ENCODE results near the gene TNNT3. TPM values are rescaled to one million over a fixed set of nuclear protein-coding genes. Genes with fewer than 3 reads are reported as not detected.

The TNNT3 gene
- total RNA-seq, 1 donor from 2014 or later, result 1.3 TPM

GRCh38 chr11:1946812-1947484, 27.4 kb downstream of the TNNT3 start, which contains the start of gene MRPL23:
Gene MRPL23, plus strand, starts transcription at chr11:1947332. Its CDS starts 31 bp downstream, at chr11:1947363.
- no peak within 1 kb of the TSS for H3K4me3 Mint-ChIP-seq (ENCODE audit: unreplicated experiment)
- TF ChIP-seq CTCF (IDR thresholded peaks at IDR 0.05), result no peak
- no peak within 1 kb of the TSS for H3K27ac Mint-ChIP-seq (ENCODE audit: unreplicated experiment)
- no peak for DNase-seq (ENCODE audit: low spot score)
- H3K27me3 Mint-ChIP-seq (ENCODE audit: low read depth), result no peaks in the 10 kb centered on the region
- peaks cover 16% of the 10 kb centered on the region for H3K4me1 Mint-ChIP-seq (ENCODE audit: low read depth)
- H3K9me3 Mint-ChIP-seq (ENCODE audit: low read depth), result no peaks in the 10 kb centered on the region
- H3K36me3 Mint-ChIP-seq (ENCODE audit: low read depth), result no peaks in the 10 kb centered on the region

- Mint-ChIP-seq H3K27me3 (ENCODE audit: low read depth) (no peaks in the 10 kb centered on the region), H3K27ac (ENCODE audit: unreplicated experiment) (no peak overlapping the region), H3K4me1 (ENCODE audit: low read depth) (peaks cover 11% of the 10 kb centered on the region), H3K36me3 (ENCODE audit: low read depth) (no peaks in the 10 kb centered on the region), H3K4me3 (ENCODE audit: unreplicated experiment) (no peak overlapping the region), H3K9me3 (ENCODE audit: low read depth) (no peaks in the 10 kb centered on the region)
- DNase-seq (ENCODE audit: low spot score), result no peak
- TF ChIP-seq CTCF (IDR thresholded peaks at IDR 0.05), result no peak
Observed at GRCh38 chr11:1947592-1948237, 28.2 kb downstream of the TNNT3 start.

GRCh38 chr11:1948389-1948788, 28.9 kb downstream of the TNNT3 start:
- H3K4me3 Mint-ChIP-seq (ENCODE audit: unreplicated experiment), result no peak overlapping the region
- H3K27ac Mint-ChIP-seq (ENCODE audit: unreplicated experiment), result no peak overlapping the region
- TF ChIP-seq CTCF (IDR thresholded peaks at IDR 0.05), result no peak
- H3K4me1 Mint-ChIP-seq (ENCODE audit: low read depth), result peaks cover 10% of the 10 kb centered on the region
- H3K9me3 Mint-ChIP-seq (ENCODE audit: low read depth), result no peaks in the 10 kb centered on the region
- DNase-seq (ENCODE audit: low spot score), result no peak
- H3K36me3 Mint-ChIP-seq (ENCODE audit: low read depth), result no peaks in the 10 kb centered on the region
- no peaks in the 10 kb centered on the region for H3K27me3 Mint-ChIP-seq (ENCODE audit: low read depth)

GRCh38 chr11:1949302-1949701, 29.8 kb downstream of the TNNT3 start:
- H3K36me3 Mint-ChIP-seq (ENCODE audit: low read depth), result no peaks in the 10 kb centered on the region
- no peak for DNase-seq (ENCODE audit: low spot score)
- no peak overlapping the region for H3K27ac Mint-ChIP-seq (ENCODE audit: unreplicated experiment)
- peaks cover under 1% of the 10 kb centered on the region for H3K4me1 Mint-ChIP-seq (ENCODE audit: low read depth)
- no peaks in the 10 kb centered on the region for H3K9me3 Mint-ChIP-seq (ENCODE audit: low read depth)
- no peaks in the 10 kb centered on the region for H3K27me3 Mint-ChIP-seq (ENCODE audit: low read depth)
- H3K4me3 Mint-ChIP-seq (ENCODE audit: unreplicated experiment), result no peak overlapping the region
- no peak for TF ChIP-seq CTCF (IDR thresholded peaks at IDR 0.05)

- TF ChIP-seq CTCF (IDR thresholded peaks at IDR 0.05), result no peak
- Mint-ChIP-seq H3K4me3 (ENCODE audit: unreplicated experiment) (no peak overlapping the region), H3K4me1 (ENCODE audit: low read depth) (no peaks in the 10 kb centered on the region), H3K36me3 (ENCODE audit: low read depth) (no peaks in the 10 kb centered on the region), H3K27ac (ENCODE audit: unreplicated experiment) (no peak overlapping the region), H3K27me3 (ENCODE audit: low read depth) (no peaks in the 10 kb centered on the region), H3K9me3 (ENCODE audit: low read depth) (no peaks in the 10 kb centered on the region)
- no peak for DNase-seq (ENCODE audit: low spot score)
Observed at GRCh38 chr11:1949922-1950321, 30.4 kb downstream of the TNNT3 start.
